Esophagus squamous epithelium (tissue), 5 donors: ENCODE data around the gene RYR1. TPM values are rescaled to one million over a fixed set of nuclear protein-coding genes. Genes with fewer than 3 reads are reported as not detected.

Source experiments
- DNase-seq: peaks from one replicate; lab custom pipeline; 2025; lab: John Stamatoyannopoulos, UW
- H3K27ac ChIP-seq, 4 donors: fragments of 200-600 bp; sonication (generic); one replicate each; pipeline ENCODE4 v1.5.1; 2016 to 2019; ENCODE audit warnings: mild to moderate bottlenecking in 1 of 4
- H3K27me3 ChIP-seq, 4 donors: fragments of 200-600 bp; sonication (generic); 1 replicate in 3 of 4; 2 replicates in 1 of 4; pipeline versions ENCODE4 v1.5.1 to v1.6.0; 2017 to 2021; ENCODE audit warnings: antibody characterized with exemption in 1 of 4
- H3K36me3 ChIP-seq, 3 donors: fragments of 200-600 bp; sonication (generic); one replicate each; pipeline ENCODE4 v1.5.1; 2016 to 2019
- H3K4me1 ChIP-seq, 3 donors: fragments of 200-600 bp; sonication (generic); one replicate each; pipeline ENCODE4 v1.5.1; 2017 to 2019
- H3K4me3 ChIP-seq, 4 donors: fragments of 200-600 bp; sonication (generic); 1 replicate in 3 of 4; 2 replicates in 1 of 4; pipeline ENCODE4 v1.5.1; 2016 to 2019; ENCODE audit warnings: mild to moderate bottlenecking in 2 of 4, moderate library complexity in 1 of 4
- H3K9me3 ChIP-seq, 3 donors: fragments of 200-600 bp; sonication (generic); one replicate each; pipeline ENCODE4 v1.5.1; 2016 to 2019
- POLR2A ChIP-seq, 4 donors: fragments of 450-650 bp; IDR thresholded peaks; one replicate each; pipeline ENCODE4 v1.6.1; 2017; ENCODE audit warnings: antibody characterized with exemption in 4 of 4, mild to moderate bottlenecking in 4 of 4, moderate library complexity in 3 of 4
- WGBS, 2 donors: methylation state at CpG; one replicate each; pipeline ENCODE4 v1.1.5; 2018; 5-methylcytosine and 5-hydroxymethylcytosine counted together
- intact Hi-C: fragments of 100-400 bp; cut with DNase I; formaldehyde crosslinking; loops from one replicate; pipeline ENCODE4 v1.15.0; 2022
- total RNA-seq, 4 donors: library from RNA; depleted of rRNA; stranded (reverse); fragments of >200 nt; gene quantifications; one replicate each; pipeline ENCODE4 v1.1.0, GENCODE V29; 2016
- TF ChIP-seq, protein P1 (sequence below), 6 experiments: fragments of 450-650 bp in 4 of 6; fragments of 200-600 bp in 2 of 6; sonication (generic) in 2 of 6; IDR thresholded peaks; one replicate each; pipeline ENCODE4 v1.5.1; 2016 to 2019; ENCODE audit warnings: antibody characterized with exemption in 6 of 6, mild to moderate bottlenecking in 4 of 6, moderate library complexity in 4 of 6
- donor health status: DM: yes; HTN: yes; CAD: no.

RYR1 gene
- total RNA-seq, 4 donors from 2014 or later, result 11.2 to 18.3 (median 13.8) TPM

- Histone ChIP-seq H3K27me3 (no peaks in the 10 kb centered on the region), H3K4me3 (no peak overlapping the region), H3K36me3 (no peaks in the 10 kb centered on the region), H3K9me3 (no peaks in the 10 kb centered on the region), H3K4me1 (no peaks in the 10 kb centered on the region), H3K27ac (no peak overlapping the region)
- TF ChIP-seq, protein P1, sequence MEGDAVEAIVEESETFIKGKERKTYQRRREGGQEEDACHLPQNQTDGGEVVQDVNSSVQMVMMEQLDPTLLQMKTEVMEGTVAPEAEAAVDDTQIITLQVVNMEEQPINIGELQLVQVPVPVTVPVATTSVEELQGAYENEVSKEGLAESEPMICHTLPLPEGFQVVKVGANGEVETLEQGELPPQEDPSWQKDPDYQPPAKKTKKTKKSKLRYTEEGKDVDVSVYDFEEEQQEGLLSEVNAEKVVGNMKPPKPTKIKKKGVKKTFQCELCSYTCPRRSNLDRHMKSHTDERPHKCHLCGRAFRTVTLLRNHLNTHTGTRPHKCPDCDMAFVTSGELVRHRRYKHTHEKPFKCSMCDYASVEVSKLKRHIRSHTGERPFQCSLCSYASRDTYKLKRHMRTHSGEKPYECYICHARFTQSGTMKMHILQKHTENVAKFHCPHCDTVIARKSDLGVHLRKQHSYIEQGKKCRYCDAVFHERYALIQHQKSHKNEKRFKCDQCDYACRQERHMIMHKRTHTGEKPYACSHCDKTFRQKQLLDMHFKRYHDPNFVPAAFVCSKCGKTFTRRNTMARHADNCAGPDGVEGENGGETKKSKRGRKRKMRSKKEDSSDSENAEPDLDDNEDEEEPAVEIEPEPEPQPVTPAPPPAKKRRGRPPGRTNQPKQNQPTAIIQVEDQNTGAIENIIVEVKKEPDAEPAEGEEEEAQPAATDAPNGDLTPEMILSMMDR (IDR thresholded peaks at IDR 0.05), result no peak
- TF ChIP-seq POLR2A (IDR thresholded peaks at IDR 0.05), result no peak
- 53 to 70% methylated on average over 4 of the region's 4 CpGs for WGBS, 2 donors
- intact Hi-C loops, result no loop called here
- DNase-seq, result no peak
Observed at GRCh38 chr19:38455031-38455430, 21.5 kb downstream of the RYR1 start.

- TF ChIP-seq, protein P1 (IDR thresholded peaks at IDR 0.05), result no peak
- TF ChIP-seq POLR2A (IDR thresholded peaks at IDR 0.05), result no peak
- no peak for DNase-seq
- Histone ChIP-seq H3K27ac (no peak overlapping the region), H3K27me3 (peaks cover 0 to 3% (median 0%) of the 10 kb centered on the region in 4 donors), H3K4me3 (no peak overlapping the region), H3K9me3 (no peaks in the 10 kb centered on the region), H3K36me3 (no peaks in the 10 kb centered on the region), H3K4me1 (no peaks in the 10 kb centered on the region)
- intact Hi-C loops, result no loop called here
- 63 to 64% methylated on average over 5 of the region's 5 CpGs for WGBS, 2 donors
Observed at GRCh38 chr19:38457202-38457601, 23.7 kb downstream of the RYR1 start.

DNA sequence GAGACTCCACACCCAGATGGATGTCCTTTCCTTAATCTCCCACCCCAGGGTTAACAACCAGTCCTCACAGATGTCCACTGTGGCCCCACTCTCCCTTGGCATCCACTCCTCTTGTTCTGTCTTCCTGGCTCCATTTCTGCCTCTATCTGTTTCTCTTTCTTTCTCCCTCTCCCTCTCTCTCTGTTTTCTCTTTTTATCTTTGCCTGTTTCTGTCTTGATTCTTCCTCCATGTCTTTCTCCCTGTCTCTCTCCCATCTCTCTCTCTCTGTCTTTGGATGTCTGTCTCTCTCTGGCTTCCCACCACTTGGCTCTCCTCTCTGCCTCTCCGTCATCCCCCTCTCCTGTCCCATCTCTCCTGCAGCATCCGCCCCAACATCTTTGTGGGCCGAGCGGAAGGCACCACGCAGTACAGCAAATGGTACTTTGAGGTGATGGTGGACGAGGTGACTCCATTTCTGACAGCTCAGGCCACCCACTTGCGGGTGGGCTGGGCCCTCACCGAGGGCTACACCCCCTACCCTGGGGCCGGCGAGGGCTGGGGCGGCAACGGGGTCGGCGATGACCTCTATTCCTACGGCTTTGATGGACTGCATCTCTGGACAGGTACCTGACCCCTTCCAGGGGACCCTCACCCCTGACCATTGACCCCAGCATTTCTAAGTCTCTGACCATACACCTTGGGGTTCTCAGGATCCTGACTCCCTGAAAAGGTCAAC lies 24.4 kb downstream of the RYR1 start:
- Histone ChIP-seq H3K4me3 (no peak overlapping the region), H3K4me1 (no peaks in the 10 kb centered on the region), H3K27me3 (peaks cover 0 to 7% (median 0%) of the 10 kb centered on the region in 4 donors), H3K9me3 (no peaks in the 10 kb centered on the region), H3K27ac (no peak overlapping the region), H3K36me3 (no peaks in the 10 kb centered on the region)
- 81 to 86% methylated on average over 4 to 9 of the region's 15 CpGs for WGBS, 2 donors
- intact Hi-C loops, result no loop called here
- no peak for DNase-seq
- TF ChIP-seq, protein P1 (IDR thresholded peaks at IDR 0.05), result no peak
- TF ChIP-seq POLR2A (IDR thresholded peaks at IDR 0.05), result no peak

- no peak overlapping the region for H3K27ac ChIP-seq
- 81 to 83% methylated on average over 11 to 13 of the region's 13 CpGs for WGBS, 2 donors
- TF ChIP-seq, protein P1 (IDR thresholded peaks at IDR 0.05), result no peak
- no peak for TF ChIP-seq POLR2A (IDR thresholded peaks at IDR 0.05)
- DNase-seq, result no peak
- intact Hi-C loops, result no loop called here
- H3K4me1 ChIP-seq, result no peaks in the 10 kb centered on the region
- H3K4me3 ChIP-seq, result no peak overlapping the region
- H3K36me3 ChIP-seq, result no peaks in the 10 kb centered on the region
- peaks cover 0 to 16% (median 0%) of the 10 kb centered on the region in 4 donors for H3K27me3 ChIP-seq
- no peaks in the 10 kb centered on the region for H3K9me3 ChIP-seq
Observed at GRCh38 chr19:38458991-38459390, 25.5 kb downstream of the RYR1 start.

DNA sequence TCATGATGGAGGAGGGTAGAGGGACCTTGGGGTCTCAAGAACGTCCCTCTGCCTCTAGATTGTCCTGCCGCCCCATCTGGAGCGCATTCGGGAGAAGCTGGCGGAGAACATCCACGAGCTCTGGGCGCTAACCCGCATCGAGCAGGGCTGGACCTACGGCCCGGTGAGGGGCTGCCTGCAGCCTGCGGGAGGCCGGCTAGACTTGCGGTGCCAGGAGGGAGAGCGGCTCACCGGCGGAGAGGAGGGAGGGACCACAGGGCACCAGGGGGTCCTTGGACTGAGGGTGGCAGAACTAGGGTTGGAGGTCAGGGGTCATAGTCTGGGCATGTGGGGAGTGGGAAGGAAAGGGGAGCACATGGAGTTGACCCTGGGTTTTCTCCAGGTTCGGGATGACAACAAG lies 29.9 kb downstream of the RYR1 start:
- Histone ChIP-seq H3K4me1 (no peaks in the 10 kb centered on the region), H3K4me3 (no peak overlapping the region), H3K9me3 (no peaks in the 10 kb centered on the region), H3K36me3 (no peaks in the 10 kb centered on the region), H3K27me3 (peaks cover 0 to 19% (median 0%) of the 10 kb centered on the region in 4 donors), H3K27ac (no peak overlapping the region)
- no peak for TF ChIP-seq POLR2A (IDR thresholded peaks at IDR 0.05)
- intact Hi-C loops, result no loop called here
- no peak for DNase-seq
- 86 to 87% methylated on average over 1 to 13 of the region's 18 CpGs for WGBS, 2 donors
